ENCODE data around the gene CCL2. TPM values are rescaled to one million over a fixed set of nuclear protein-coding genes. Genes with fewer than 3 reads are reported as not detected.

The CCL2 gene
- total RNA-seq, 1 donor from 2014 or later, result 14.3 TPM

- Histone ChIP-seq H3K36me3 (ENCODE audit: control insufficient read depth, insufficient read depth, low read length) (no peaks in the 10 kb centered on the region), H3K4me3 (ENCODE audit: low read depth, low read length) (no peak overlapping the region), H3K27me3 (ENCODE audit: control insufficient read depth, insufficient read depth, low read length) (no peaks in the 10 kb centered on the region)
- no peak for DNase-seq (ENCODE audit: low read depth)
- TF ChIP-seq CTCF (IDR thresholded peaks at IDR 0.05; ENCODE audit: insufficient read depth, low read length, poor library complexity, severe bottlenecking), result no peak
These were observed 21.7 kb downstream of the CCL2 start for GRCh38 chr17:34276826-34277225.

GRCh38 chr17:34283571-34283970 is 28.5 kb downstream of the CCL2 start:
- Histone ChIP-seq H3K27me3 (ENCODE audit: control insufficient read depth, insufficient read depth, low read length) (no peaks in the 10 kb centered on the region), H3K36me3 (ENCODE audit: control insufficient read depth, insufficient read depth, low read length) (no peaks in the 10 kb centered on the region), H3K4me3 (ENCODE audit: low read depth, low read length) (no peak overlapping the region)
- DNase-seq (ENCODE audit: low read depth), result no peak
- no peak for TF ChIP-seq CTCF (IDR thresholded peaks at IDR 0.05; ENCODE audit: insufficient read depth, low read length, poor library complexity, severe bottlenecking)

DNA sequence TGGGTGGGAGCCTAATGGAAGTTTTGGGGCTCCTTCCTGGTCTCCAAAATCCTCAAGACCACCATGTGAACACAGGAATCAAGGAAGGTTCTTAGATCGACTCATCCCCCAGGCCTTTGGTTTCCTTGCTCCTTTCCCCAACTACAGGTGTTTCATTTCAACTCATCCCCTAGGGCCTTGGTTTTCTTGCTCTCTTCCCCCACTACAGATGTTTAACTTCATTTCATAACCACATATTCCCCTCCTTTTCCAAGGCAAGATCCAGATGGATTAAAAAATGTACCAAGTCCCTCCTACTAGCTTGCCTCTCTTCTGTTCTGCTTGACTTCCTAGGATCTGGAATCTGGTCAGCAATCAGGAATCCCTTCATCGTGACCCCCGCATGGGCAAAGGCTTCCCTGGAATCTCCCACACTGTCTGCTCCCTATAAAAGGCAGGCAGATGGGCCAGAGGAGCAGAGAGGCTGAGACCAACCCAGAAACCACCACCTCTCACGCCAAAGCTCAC is 30.3 kb downstream of the CCL2 start, which contains the start of gene CCL11:
Gene CCL11, plus strand, starts transcription at position 457 of the 507 bp plus-strand sequence. CDS start 67 bp downstream, outside the sequence.
- no peak for TF ChIP-seq CTCF (IDR thresholded peaks at IDR 0.05; ENCODE audit: insufficient read depth, low read length, poor library complexity, severe bottlenecking)
- no peak within 1 kb of the TSS for H3K4me3 ChIP-seq (ENCODE audit: low read depth, low read length)
- H3K27me3 ChIP-seq (ENCODE audit: control insufficient read depth, insufficient read depth, low read length), result no peaks in the 10 kb centered on the region
- no peaks in the 10 kb centered on the region for H3K36me3 ChIP-seq (ENCODE audit: control insufficient read depth, insufficient read depth, low read length)
- DNase-seq (ENCODE audit: low read depth), result no peak

DNA sequence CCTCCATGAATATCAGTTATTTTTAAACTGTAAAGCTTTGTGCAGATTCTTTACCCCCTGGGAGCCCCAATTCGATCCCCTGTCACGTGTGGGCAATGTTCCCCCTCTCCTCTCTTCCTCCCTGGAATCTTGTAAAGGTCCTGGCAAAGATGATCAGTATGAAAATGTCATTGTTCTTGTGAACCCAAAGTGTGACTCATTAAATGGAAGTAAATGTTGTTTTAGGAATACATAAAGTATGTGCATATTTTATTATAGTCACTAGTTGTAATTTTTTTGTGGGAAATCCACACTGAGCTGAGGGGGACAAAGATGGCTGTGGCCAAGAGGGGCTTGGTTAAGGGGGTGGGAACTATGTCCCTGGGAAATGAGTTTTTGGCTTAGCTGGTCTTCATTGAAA is 32.8 kb downstream of the CCL2 start:
- no peaks in the 10 kb centered on the region for H3K27me3 ChIP-seq (ENCODE audit: control insufficient read depth, insufficient read depth, low read length)
- TF ChIP-seq CTCF (IDR thresholded peaks at IDR 0.05; ENCODE audit: insufficient read depth, low read length, poor library complexity, severe bottlenecking), result no peak
- DNase-seq (ENCODE audit: low read depth), result no peak
- no peaks in the 10 kb centered on the region for H3K36me3 ChIP-seq (ENCODE audit: control insufficient read depth, insufficient read depth, low read length)
- no peak overlapping the region for H3K4me3 ChIP-seq (ENCODE audit: low read depth, low read length)

- no peaks in the 10 kb centered on the region for H3K36me3 ChIP-seq (ENCODE audit: control insufficient read depth, insufficient read depth, low read length)
- TF ChIP-seq CTCF (IDR thresholded peaks at IDR 0.05; ENCODE audit: insufficient read depth, low read length, poor library complexity, severe bottlenecking), result no peak
- no peak overlapping the region for H3K4me3 ChIP-seq (ENCODE audit: low read depth, low read length)
- H3K27me3 ChIP-seq (ENCODE audit: control insufficient read depth, insufficient read depth, low read length), result no peaks in the 10 kb centered on the region
- no peak for DNase-seq (ENCODE audit: low read depth)
These were observed 35.5 kb downstream of the CCL2 start for GRCh38 chr17:34290586-34290985.

DNA sequence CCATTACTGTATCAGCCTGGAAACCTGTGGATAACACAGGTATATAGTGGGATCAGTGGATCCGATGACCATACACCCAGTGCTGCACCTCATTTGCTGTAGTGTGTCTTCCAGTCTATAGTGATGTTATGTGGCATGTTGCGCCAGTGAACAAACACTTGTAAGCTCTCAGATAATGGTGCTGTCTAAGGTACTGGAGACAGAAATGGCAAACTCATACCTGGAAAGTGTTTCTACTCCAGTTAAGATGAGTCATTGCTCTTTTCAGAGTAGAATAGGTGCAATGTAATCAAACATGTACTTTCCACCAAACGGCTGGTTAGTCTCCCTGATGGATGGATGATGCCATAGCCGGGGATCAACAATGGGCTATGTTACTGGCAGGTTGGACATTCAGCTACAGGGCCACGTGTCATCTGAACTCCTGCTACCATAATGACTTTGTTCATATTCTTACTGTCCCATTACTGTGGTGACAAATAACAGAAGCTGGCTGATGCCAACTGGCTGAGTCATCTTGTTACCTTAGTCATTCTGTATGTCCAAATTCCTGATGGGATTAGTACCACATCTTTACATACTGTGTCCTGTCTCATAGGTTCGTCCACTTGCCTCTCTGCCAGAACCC is 36.8 kb downstream of the CCL2 start:
- no peak for TF ChIP-seq CTCF (IDR thresholded peaks at IDR 0.05; ENCODE audit: insufficient read depth, low read length, poor library complexity, severe bottlenecking)
- DNase-seq (ENCODE audit: low read depth), result no peak
- H3K4me3 ChIP-seq (ENCODE audit: low read depth, low read length), result no peak overlapping the region
- no peaks in the 10 kb centered on the region for H3K36me3 ChIP-seq (ENCODE audit: control insufficient read depth, insufficient read depth, low read length)
- no peaks in the 10 kb centered on the region for H3K27me3 ChIP-seq (ENCODE audit: control insufficient read depth, insufficient read depth, low read length)
